Suprapubic skin (tissue), 4 donors: ENCODE data around the gene ADTRP. TPM values are rescaled to one million over a fixed set of nuclear protein-coding genes. Genes with fewer than 3 reads are reported as not detected.

Source experiments
- DNase-seq, 2 donors: peaks; one replicate each; pipeline ENCODE4 v3.0.0-alpha.2; 2019; ENCODE audit warnings: low spot score in 2 of 2
- H3K27ac ChIP-seq: fragments of 200-600 bp; sonication (generic); one replicate; pipeline ENCODE4 v1.5.1; 2019
- H3K27me3 ChIP-seq: fragments of 200-600 bp; sonication (generic); one replicate; pipeline ENCODE4 v1.5.1; 2019
- H3K36me3 ChIP-seq: fragments of 200-600 bp; sonication (generic); one replicate; pipeline ENCODE4 v1.5.1; 2019
- H3K4me1 ChIP-seq: fragments of 200-600 bp; sonication (generic); one replicate; pipeline ENCODE4 v1.5.1; 2019
- H3K4me3 ChIP-seq: fragments of 200-600 bp; sonication (generic); one replicate; pipeline ENCODE4 v1.5.1; 2019; ENCODE audit warnings: mild to moderate bottlenecking
- H3K9me3 ChIP-seq: fragments of 200-600 bp; sonication (generic); one replicate; pipeline ENCODE4 v1.5.1; 2019
- CTCF ChIP-seq, 2 donors: fragments of 200-600 bp in 1 of 2; fragments of 450-650 bp in 1 of 2; sonication (generic) in 1 of 2; IDR thresholded peaks; one replicate each; pipeline ENCODE4 v1.5.1; 2016 to 2019; ENCODE audit warnings: antibody characterized with exemption in 2 of 2, mild to moderate bottlenecking in 1 of 2, moderate library complexity in 1 of 2
- EP300 ChIP-seq: sonication (generic); formaldehyde crosslinking; IDR thresholded peaks from one replicate; pipeline ENCODE4 v1.6.1; 2017; ENCODE audit warnings: antibody characterized with exemption
- POLR2A ChIP-seq, 2 donors: fragments of 450-650 bp; IDR thresholded peaks; one replicate each; pipeline ENCODE4 v1.6.1; 2017; ENCODE audit warnings: antibody characterized with exemption in 2 of 2, mild to moderate bottlenecking in 2 of 2, moderate library complexity in 2 of 2
- POLR2AphosphoS5 ChIP-seq, 3 donors: sonication (generic); formaldehyde crosslinking; IDR thresholded peaks; one replicate each; pipeline ENCODE4 v1.6.1; 2017; ENCODE audit warnings: antibody characterized with exemption in 3 of 3
- WGBS: methylation state at CpG from one replicate; pipeline ENCODE4 v1.1.5; 2018; 5-methylcytosine and 5-hydroxymethylcytosine counted together
- total RNA-seq, 4 donors: library from RNA; depleted of rRNA; stranded (reverse); fragments of >200 nt; gene quantifications; one replicate each; pipeline ENCODE4 v1.1.0, GENCODE V29; 2016

Gene ADTRP
- total RNA-seq, 4 donors from 2014 or later: 19.6 to 39.5 (median 26.2) TPM

DNA sequence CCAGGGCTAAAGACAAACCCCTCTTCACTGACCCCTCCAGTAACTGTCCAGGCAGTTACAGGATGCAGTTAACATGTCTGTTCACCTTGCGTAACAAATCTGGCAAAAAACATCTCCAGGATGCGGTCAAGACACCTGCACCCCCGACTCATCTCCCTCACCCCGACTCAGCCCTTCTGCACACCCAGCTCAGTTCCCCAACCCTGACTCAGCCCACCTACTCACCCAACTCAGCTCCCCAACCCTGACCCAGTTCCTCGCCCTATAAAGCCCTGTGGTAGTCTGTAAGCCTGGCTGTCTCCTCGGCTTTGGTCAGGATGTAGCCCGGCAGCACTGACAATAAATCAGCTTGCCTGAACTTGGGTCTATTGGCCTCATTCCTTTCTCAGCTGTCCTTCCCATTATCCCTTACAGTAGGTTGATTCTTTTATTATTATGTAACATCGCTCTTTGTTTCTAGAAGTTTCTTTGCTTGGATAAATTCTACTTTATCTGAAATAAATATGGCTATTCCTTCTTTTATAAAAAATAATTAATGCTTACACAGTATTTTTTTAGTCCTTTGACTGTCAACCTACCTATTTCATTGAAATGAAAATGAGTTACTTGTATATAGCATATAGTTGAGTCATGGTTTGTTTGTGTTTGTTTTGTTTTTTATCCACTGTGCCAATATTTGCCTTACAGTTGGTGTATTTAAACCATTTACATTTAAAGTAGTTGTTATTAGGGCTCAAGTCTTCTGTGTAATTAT is 12.9 kb upstream of the ADTRP start:
- H3K36me3 ChIP-seq: no peaks in the 10 kb centered on the region
- H3K4me3 ChIP-seq: no peak overlapping the region
- no peak overlapping the region for H3K27ac ChIP-seq
- no peak for DNase-seq
- peaks cover 14% of the 10 kb centered on the region for H3K4me1 ChIP-seq
- TF ChIP-seq POLR2AphosphoS5 (IDR thresholded peaks at IDR 0.05) (no peak), EP300 (no peak), POLR2A (IDR thresholded peaks at IDR 0.05) (no peak), CTCF (IDR thresholded peaks at IDR 0.05) (no peak)
- H3K9me3 ChIP-seq: no peaks in the 10 kb centered on the region
- no peaks in the 10 kb centered on the region for H3K27me3 ChIP-seq
- WGBS: 86% methylated on average over 8 of the region's 8 CpGs

- DNase-seq: no peak
Measured at GRCh38 chr6:11789744-11790143, 11.1 kb upstream of the ADTRP start.

GRCh38 chr6:11788043-11788442 is 9.4 kb upstream of the ADTRP start:
- WGBS: 91% methylated on average over 4 of the region's 4 CpGs
- TF ChIP-seq POLR2AphosphoS5 (IDR thresholded peaks at IDR 0.05) (no peak), CTCF (IDR thresholded peaks at IDR 0.05) (no peak), EP300 (no peak), POLR2A (IDR thresholded peaks at IDR 0.05) (no peak)

More at GRCh38 chr6:11789744-11790143, 11.1 kb upstream of the ADTRP start:
- Histone ChIP-seq H3K27me3 (no peaks in the 10 kb centered on the region), H3K9me3 (no peaks in the 10 kb centered on the region), H3K27ac (no peak overlapping the region), H3K4me3 (no peak overlapping the region), H3K36me3 (no peaks in the 10 kb centered on the region), H3K4me1 (peaks cover 7% of the 10 kb centered on the region)
- no peak for TF ChIP-seq EP300
- no peak for TF ChIP-seq POLR2A (IDR thresholded peaks at IDR 0.05)
- no peak for TF ChIP-seq POLR2AphosphoS5 (IDR thresholded peaks at IDR 0.05)
- no peak for TF ChIP-seq CTCF (IDR thresholded peaks at IDR 0.05)
- 95% methylated on average over 5 of the region's 5 CpGs for WGBS

GRCh38 chr6:11785774-11786579 is 7.4 kb upstream of the ADTRP start:
- Histone ChIP-seq H3K27ac (no peak overlapping the region), H3K36me3 (no peaks in the 10 kb centered on the region), H3K4me3 (no peak overlapping the region), H3K4me1 (no peaks in the 10 kb centered on the region), H3K27me3 (no peaks in the 10 kb centered on the region), H3K9me3 (no peaks in the 10 kb centered on the region)
- TF ChIP-seq CTCF (IDR thresholded peaks at IDR 0.05) (no peak), EP300 (no peak), POLR2A (IDR thresholded peaks at IDR 0.05) (no peak), POLR2AphosphoS5 (IDR thresholded peaks at IDR 0.05) (no peak)
- DNase-seq: no peak
- 66% methylated on average over 14 of the region's 14 CpGs for WGBS

More at GRCh38 chr6:11788043-11788442, 9.4 kb upstream of the ADTRP start:
- no peaks in the 10 kb centered on the region for H3K27me3 ChIP-seq
- no peak overlapping the region for H3K4me3 ChIP-seq
- no peaks in the 10 kb centered on the region for H3K9me3 ChIP-seq
- H3K27ac ChIP-seq: no peak overlapping the region
- H3K36me3 ChIP-seq: no peaks in the 10 kb centered on the region
- DNase-seq: no peak
- H3K4me1 ChIP-seq: no peaks in the 10 kb centered on the region

DNA sequence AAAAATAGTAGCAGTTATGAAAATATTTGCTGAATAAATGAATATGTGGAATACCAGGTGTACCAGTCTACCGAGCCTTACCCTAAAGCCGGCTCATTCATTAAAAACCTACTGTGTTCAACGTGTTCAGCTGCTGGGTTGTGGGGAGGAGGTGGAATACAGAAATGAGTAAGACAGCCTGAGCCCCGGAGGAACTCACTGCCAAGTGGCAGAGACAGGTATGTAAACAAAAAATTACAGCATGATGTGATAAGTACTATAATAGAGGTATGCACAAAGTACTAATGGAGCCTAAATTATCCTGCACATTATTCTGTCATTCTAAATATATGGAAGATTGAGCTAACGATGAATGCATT is 6.8 kb upstream of the ADTRP start:
- H3K27ac ChIP-seq: no peak overlapping the region
- no peaks in the 10 kb centered on the region for H3K9me3 ChIP-seq
- no peaks in the 10 kb centered on the region for H3K27me3 ChIP-seq
- no peak for DNase-seq
- H3K4me3 ChIP-seq: no peak overlapping the region
- H3K36me3 ChIP-seq: no peaks in the 10 kb centered on the region
- no peak for TF ChIP-seq POLR2A (IDR thresholded peaks at IDR 0.05)
- TF ChIP-seq POLR2AphosphoS5 (IDR thresholded peaks at IDR 0.05): no peak
- TF ChIP-seq CTCF (IDR thresholded peaks at IDR 0.05): no peak
- no peak for TF ChIP-seq EP300
- WGBS: 56% methylated on average over 5 of the region's 5 CpGs
- H3K4me1 ChIP-seq: no peaks in the 10 kb centered on the region
